HL-60/S4 treated with phorbol 12-myristate 13-acetate at 8.2 ng/mL for 4 days and 3 days (cell line): ENCODE data around the gene DENND4A.
"Not testable (repeated sequence)": the region's sequence is repeated elsewhere in the genome, so short reads cannot be mapped to it uniquely, and the experiment has no call there.

Experiments used
- in situ Hi-C: fragments of 300-500 bp; cut with MboI; formaldehyde crosslinking; loops from 2 replicates; pipeline ENCODE4 v1.15.0; 2022; ENCODE audit warnings: low sequenced_read_pairs

The DENND4A gene

GRCh38 chr15:65761210-65761926 is 30.7 kb downstream of the DENND4A start:
- in situ Hi-C loops, result no loop called here

- in situ Hi-C loops, result no loop called here
Measured at GRCh38 chr15:65759441-65759840, 32.7 kb downstream of the DENND4A start.

GRCh38 chr15:65758242-65758641 is 33.9 kb downstream of the DENND4A start:
- in situ Hi-C loops, result no loop called here

GRCh38 chr15:65757256-65757655 is 34.8 kb downstream of the DENND4A start:
- in situ Hi-C loops, result no loop called here

GRCh38 chr15:65752151-65752700 is 39.9 kb downstream of the DENND4A start:
- in situ Hi-C loops, result no loop called here

GRCh38 chr15:65751431-65751830 is 40.7 kb downstream of the DENND4A start:
- in situ Hi-C loops, result no loop called here

- in situ Hi-C loops, result no loop called here
Measured at GRCh38 chr15:65747265-65747664, 44.8 kb downstream of the DENND4A start.

GRCh38 chr15:65743637-65744252 is 48.3 kb downstream of the DENND4A start:
- in situ Hi-C loops, result no loop called here

GRCh38 chr15:65740148-65740547 is 51.9 kb downstream of the DENND4A start:
- in situ Hi-C loops, result no loop called here

GRCh38 chr15:65738649-65739048 is 53.4 kb downstream of the DENND4A start:
- in situ Hi-C loops, result no loop called here

- in situ Hi-C loops, result not testable (repeated sequence)
Measured at GRCh38 chr15:65733599-65733998, 58.5 kb downstream of the DENND4A start.

GRCh38 chr15:65732698-65733097 is 59.4 kb downstream of the DENND4A start:
- in situ Hi-C loops, result no loop called here

- in situ Hi-C loops, result no loop called here
Measured at GRCh38 chr15:65731926-65732325, 60.2 kb downstream of the DENND4A start.

- in situ Hi-C loops, result no loop called here
Measured at GRCh38 chr15:65730549-65731172, 61.4 kb downstream of the DENND4A start.

GRCh38 chr15:65724464-65725215 is 67.5 kb downstream of the DENND4A start:
- in situ Hi-C loops, result no loop called here

- in situ Hi-C loops, result no loop called here
Measured at GRCh38 chr15:65723876-65724275, 68.2 kb downstream of the DENND4A start.

- in situ Hi-C loops, result no loop called here
Measured at GRCh38 chr15:65722191-65722590, 69.9 kb downstream of the DENND4A start.

- in situ Hi-C loops, result no loop called here
Measured at GRCh38 chr15:65712415-65712814, 79.7 kb downstream of the DENND4A start.

- in situ Hi-C loops, result no loop called here
Measured at GRCh38 chr15:65695081-65695480, 97.0 kb downstream of the DENND4A start.

GRCh38 chr15:65690778-65691177 is 101.3 kb downstream of the DENND4A start:
- in situ Hi-C loops, result no loop called here

- in situ Hi-C loops, result no loop called here
Measured at GRCh38 chr15:65690173-65690572, 101.9 kb downstream of the DENND4A start.
